GM12878 (cell line): ENCODE data around the gene MARVELD1. TPM values are rescaled to one million over a fixed set of nuclear protein-coding genes. Genes with fewer than 3 reads are reported as not detected.

ENCODE experiments used
- ATAC-seq: fragments of 200-7000 bp; cut with Tn5 transposase; 3 replicates; pipeline ENCODE4 v1.9.1; 2020; ENCODE audit warnings: mild to moderate bottlenecking, moderate library complexity
- BruUV-seq: library from RNA; stranded (reverse); fragments of 400-500 nt; replicated peaks from 2 replicates; lab custom pipeline; 2021; lab: Mats Ljungman, UMichigan
- CTCF ChIA-PET: fragments of 300-600 bp; sonication (Branson Sonifier 250); formaldehyde crosslinking; extraction: SDS; loops from one replicate; lab custom pipeline; 2021; ENCODE audit warnings: inconsistent platforms; lab: Yijun Ruan, JAX
- POLR2A ChIA-PET: fragments of 350-600 bp; formaldehyde crosslinking; extraction: SDS; loops from one replicate; lab custom pipeline; 2021; ENCODE audit warnings: inconsistent platforms; lab: Charles Lee
- RAD21 ChIA-PET: fragments of 300-600 bp; sonication (Branson Sonifier 250); formaldehyde crosslinking; loops from one replicate; lab custom pipeline; 2023; ENCODE audit warnings: antibody characterized with exemption; ENCODE audit not compliant: unreplicated experiment; lab: Charles Lee
- SMC1A ChIA-PET: fragments of 300-600 bp; sonication (Branson Sonifier 250); formaldehyde crosslinking; loops from one replicate; lab custom pipeline; 2023; ENCODE audit not compliant: unreplicated experiment, uncharacterized antibody; lab: Charles Lee
- DNase-seq: peaks from one replicate; pipeline ENCODE4 v3.0.0-alpha.2; 2011; ENCODE audit warnings: low read depth, low spot score
- FAIRE-seq: peaks from 3 replicates; lab custom pipeline; 2011; peaks lifted over from hg19 to GRCh38; lab: Jason Lieb, UNC
- H2AFZ ChIP-seq: 2 replicates; pipeline ENCODE4 v1.6.0; 2011; ENCODE audit warnings: low read depth, low read length, control low read depth; ENCODE audit not compliant: control insufficient read depth
- H3K27ac ChIP-seq: 2 replicates; pipeline ENCODE4 v1.5.1; 2011; ENCODE audit warnings: control low read depth; ENCODE audit not compliant: control insufficient read depth, insufficient read depth
- H3K27me3 ChIP-seq, 2 experiments: replicated peaks in 1 of 2; 2 replicates each; pipeline versions ENCODE4 v1.6.0 to v1.6.1; 2011; ENCODE audit warnings: low read length in 1 of 2; ENCODE audit not compliant: control insufficient read depth in 2 of 2, insufficient read depth in 2 of 2
- H3K36me3 ChIP-seq, 2 experiments: 2 replicates each; pipeline ENCODE4 v1.5.1; 2011; ENCODE audit warnings: low read length in 1 of 2; ENCODE audit not compliant: control insufficient read depth in 2 of 2, insufficient read depth in 2 of 2
- H3K4me1 ChIP-seq: 2 replicates; pipeline ENCODE4 v1.6.1; 2011; ENCODE audit warnings: mild to moderate bottlenecking, low read length, moderate library complexity, mixed read lengths; ENCODE audit not compliant: control insufficient read depth, insufficient read depth
- H3K4me2 ChIP-seq: 2 replicates; pipeline ENCODE4 v1.6.0; 2011; ENCODE audit warnings: control low read depth; ENCODE audit not compliant: control insufficient read depth, insufficient read depth
- H3K4me3 ChIP-seq: fragments of 200-600 bp; sonication (generic); 2 replicates; pipeline ENCODE4 v1.5.1; 2016
- H3K79me2 ChIP-seq: 2 replicates; pipeline ENCODE4 v1.6.0; 2011; ENCODE audit warnings: low read length; ENCODE audit not compliant: control insufficient read depth, insufficient read depth
- H3K9ac ChIP-seq: 2 replicates; pipeline ENCODE4 v1.8.0; 2011; ENCODE audit warnings: low read length, control low read depth, mixed read lengths; ENCODE audit not compliant: control insufficient read depth, insufficient read depth
- H3K9me3 ChIP-seq: replicated peaks from 3 replicates; pipeline ENCODE4 v1.5.1; 2011; ENCODE audit warnings: mild to moderate bottlenecking, low read length; ENCODE audit not compliant: control insufficient read depth, insufficient read depth
- H4K20me1 ChIP-seq: 2 replicates; pipeline ENCODE4 v1.6.0; 2011; ENCODE audit not compliant: control insufficient read depth, insufficient read depth
- EZH2 ChIP-seq: IDR thresholded peaks from 2 replicates; pipeline ENCODE4 v1.6.1; 2012; ENCODE audit warnings: low read depth, mild to moderate bottlenecking, control low read depth, inconsistent platforms, low read length, borderline replicate concordance; ENCODE audit not compliant: control insufficient read depth
- HDAC2 ChIP-seq: fragments of 200-600 bp; sonication (generic); IDR thresholded peaks from 2 replicates; pipeline ENCODE4 v1.6.1; 2017
- PAX5 ChIP-seq: IDR thresholded peaks from 2 replicates; pipeline ENCODE4 v1.6.1; 2011; ENCODE audit warnings: low read depth, low read length, borderline replicate concordance
- SIX5 ChIP-seq: IDR thresholded peaks from 2 replicates; pipeline ENCODE4 v1.6.1; 2011; ENCODE audit warnings: mild to moderate bottlenecking, low read depth, low read length, moderate library complexity; ENCODE audit not compliant: severe bottlenecking
- SMAD1 ChIP-seq: fragments of 450-650 bp; IDR thresholded peaks from 2 replicates; pipeline ENCODE4 v1.6.1; 2018; ENCODE audit warnings: mild to moderate bottlenecking, low read depth; ENCODE audit not compliant: partially characterized antibody
- SPI1 ChIP-seq: IDR thresholded peaks from 2 replicates; pipeline ENCODE4 v1.6.1; 2011; ENCODE audit warnings: low read depth, mild to moderate bottlenecking, low read length, moderate library complexity, borderline replicate concordance; ENCODE audit not compliant: insufficient read depth
- SUZ12 ChIP-seq: fragments of 200-600 bp; sonication (generic); IDR thresholded peaks from one replicate; pipeline ENCODE4 v1.6.1; 2018; ENCODE audit warnings: antibody characterized with exemption, mild to moderate bottlenecking; ENCODE audit not compliant: unreplicated experiment
- ZNF274 ChIP-seq: IDR thresholded peaks from one replicate; pipeline ENCODE4 v1.8.0; 2011; ENCODE audit not compliant: insufficient read length, insufficient read depth
- WGBS: methylation state at CpG from one replicate; pipeline ENCODE4 v1.1.6; 2016; ENCODE audit warnings: low lambda C conversion rate; ENCODE audit not compliant: insufficient replicate concordance, insufficient coverage; ENCODE audit errors: missing lambda C conversion rate; 5-methylcytosine and 5-hydroxymethylcytosine counted together
- in situ Hi-C: fragments of 300-500 bp; cut with MboI; formaldehyde crosslinking; loops from 9 replicates; pipeline ENCODE4 v1.14.3; 2018; ENCODE audit warnings: mixed read lengths
- intact Hi-C: fragments of 100-400 bp; cut with micrococcal nuclease; formaldehyde crosslinking; loops from one replicate; pipeline ENCODE4 v1.14.2; 2022; ENCODE audit not compliant: unreplicated experiment
- polyA plus RNA-seq, 11 experiments: library from polyadenylated mRNA; depleted of rRNA in 4 of 11; unstranded in 6 of 11; stranded (reverse) in 5 of 11; fragments of >200 nt; fragmentation: Nextera tagmentation in 4 of 11; fragmentation: Illumina TruSeq in 1 of 11; extraction: Ambion mirVana in 4 of 11; extraction: Trizol in 1 of 11; gene quantifications; 1 replicate in 1 of 11; 2 replicates in 10 of 11; pipeline versions ENCODE4 v1.2.1 to v1.2.3, GENCODE V29; 2011 to 2016; ENCODE audit warnings: inconsistent platforms in 2 of 11, missing spikeins in 2 of 11, low read depth in 1 of 11
- total RNA-seq, 4 experiments: library from RNA; depleted of rRNA in 3 of 4; stranded (reverse); fragments of >200 nt in 3 of 4; fragmentation: Illumina TruSeq in 1 of 4; extraction: Trizol in 1 of 4; gene quantifications; 2 replicates each; pipeline versions ENCODE4 v1.2.1 to v1.2.3, GENCODE V29; 2013 to 2021
- TF ChIP-seq, protein P1 (sequence below): fragments of 450-650 bp; IDR thresholded peaks from 2 replicates; pipeline ENCODE4 v1.6.1; 2017; ENCODE audit warnings: mild to moderate bottlenecking, moderate library complexity
- TF ChIP-seq, protein P2 (sequence below): fragments of 450-650 bp; IDR thresholded peaks from 2 replicates; pipeline ENCODE4 v1.6.1; 2016; ENCODE audit warnings: mild to moderate bottlenecking, moderate library complexity, borderline replicate concordance
- TF ChIP-seq, protein P3 (sequence below): fragments of 450-650 bp; IDR thresholded peaks from 2 replicates; pipeline ENCODE4 v1.6.1; 2017; ENCODE audit warnings: mild to moderate bottlenecking

MARVELD1 gene
- total and polyA plus RNA-seq, 10 of the 15 experiments (the other 5 are each of a cell fraction or from before 2014, with no cell fraction given), result 0.54 to 8.4 (median 3.2) TPM

DNA sequence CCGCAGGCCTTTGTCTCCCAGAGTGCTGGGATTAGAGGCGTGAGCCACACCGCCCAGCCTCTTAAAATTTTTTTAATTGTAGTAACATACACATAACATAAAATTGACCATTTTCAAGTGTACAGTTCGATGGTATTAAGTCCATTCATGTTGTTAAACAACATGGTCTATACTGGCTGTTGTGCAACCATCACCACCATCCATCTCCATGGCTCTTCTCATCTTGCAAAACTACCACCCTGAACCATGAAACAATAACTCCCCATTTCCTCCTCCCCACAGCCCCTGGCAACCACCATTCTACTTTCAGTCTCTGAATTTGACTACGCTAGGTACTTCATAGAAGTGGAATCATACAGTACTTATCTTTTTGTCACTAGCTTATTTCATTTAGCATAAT, 15.5 kb downstream of the MARVELD1 start:
- POLR2A ChIA-PET, result no interaction called here
- Histone ChIP-seq H3K27ac (no peak overlapping the region), H3K4me1 (no peaks in the 10 kb centered on the region), H3K9me3 (no peaks in the 10 kb centered on the region; the same call in 2 of the 3 replicates), H3K36me3 (no peaks in the 10 kb centered on the region), H3K27me3 (no peaks in the 10 kb centered on the region), H4K20me1 (no peaks in the 10 kb centered on the region), H3K9ac (no peak overlapping the region), H3K4me2 (no peak overlapping the region), H3K79me2 (no peaks in the 10 kb centered on the region), H3K4me3 (no peak overlapping the region), H2AFZ (no peak overlapping the region)
- SMC1A ChIA-PET, result interaction anchor here (1.5 kb wide), 1 partner anchor 43 kb away, joined by 4 read pairs; the partner anchor contains the start of gene AVPI1
- CTCF ChIA-PET, result interaction anchor here (1.2 to 21.5 kb wide), 3 partner anchors 21 to 67 kb away, joined by 3 to 416 read pairs (median 124); partner anchors contain the start of genes AVPI1 and MARVELD1
- BruUV-seq, result no TSS peak
- RAD21 ChIA-PET, result interaction anchor here (0.9 to 1.5 kb wide), 3 partner anchors 25 to 42 kb away, joined by 3 to 5 read pairs (median 3); partner anchors contain the start of gene AVPI1
- DNase-seq, result no peak
- in situ Hi-C loops, result no loop called here
- WGBS, result 73% methylated on average over 5 of the region's 5 CpGs
- no peak for FAIRE-seq
- intact Hi-C loops, result no loop called here
- no peak for ATAC-seq
- TF ChIP-seq PAX5 (no peak), SPI1 (no peak), HDAC2 (no peak), SUZ12 (no peak), ZNF274 (no peak), EZH2 (no peak), SMAD1 (no peak), SIX5 (no peak)
- TF ChIP-seq, protein P1, sequence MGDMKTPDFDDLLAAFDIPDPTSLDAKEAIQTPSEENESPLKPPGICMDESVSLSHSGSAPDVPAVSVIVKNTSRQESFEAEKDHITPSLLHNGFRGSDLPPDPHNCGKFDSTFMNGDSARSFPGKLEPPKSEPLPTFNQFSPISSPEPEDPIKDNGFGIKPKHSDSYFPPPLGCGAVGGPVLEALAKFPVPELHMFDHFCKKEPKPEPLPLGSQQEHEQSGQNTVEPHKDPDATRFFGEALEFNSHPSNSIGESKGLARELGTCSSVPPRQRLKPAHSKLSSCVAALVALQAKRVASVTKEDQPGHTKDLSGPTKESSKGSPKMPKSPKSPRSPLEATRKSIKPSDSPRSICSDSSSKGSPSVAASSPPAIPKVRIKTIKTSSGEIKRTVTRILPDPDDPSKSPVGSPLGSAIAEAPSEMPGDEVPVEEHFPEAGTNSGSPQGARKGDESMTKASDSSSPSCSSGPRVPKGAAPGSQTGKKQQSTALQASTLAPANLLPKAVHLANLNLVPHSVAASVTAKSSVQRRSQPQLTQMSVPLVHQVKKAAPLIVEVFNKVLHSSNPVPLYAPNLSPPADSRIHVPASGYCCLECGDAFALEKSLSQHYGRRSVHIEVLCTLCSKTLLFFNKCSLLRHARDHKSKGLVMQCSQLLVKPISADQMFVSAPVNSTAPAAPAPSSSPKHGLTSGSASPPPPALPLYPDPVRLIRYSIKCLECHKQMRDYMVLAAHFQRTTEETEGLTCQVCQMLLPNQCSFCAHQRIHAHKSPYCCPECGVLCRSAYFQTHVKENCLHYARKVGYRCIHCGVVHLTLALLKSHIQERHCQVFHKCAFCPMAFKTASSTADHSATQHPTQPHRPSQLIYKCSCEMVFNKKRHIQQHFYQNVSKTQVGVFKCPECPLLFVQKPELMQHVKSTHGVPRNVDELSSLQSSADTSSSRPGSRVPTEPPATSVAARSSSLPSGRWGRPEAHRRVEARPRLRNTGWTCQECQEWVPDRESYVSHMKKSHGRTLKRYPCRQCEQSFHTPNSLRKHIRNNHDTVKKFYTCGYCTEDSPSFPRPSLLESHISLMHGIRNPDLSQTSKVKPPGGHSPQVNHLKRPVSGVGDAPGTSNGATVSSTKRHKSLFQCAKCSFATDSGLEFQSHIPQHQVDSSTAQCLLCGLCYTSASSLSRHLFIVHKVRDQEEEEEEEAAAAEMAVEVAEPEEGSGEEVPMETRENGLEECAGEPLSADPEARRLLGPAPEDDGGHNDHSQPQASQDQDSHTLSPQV, result no peak
- TF ChIP-seq, protein P2, sequence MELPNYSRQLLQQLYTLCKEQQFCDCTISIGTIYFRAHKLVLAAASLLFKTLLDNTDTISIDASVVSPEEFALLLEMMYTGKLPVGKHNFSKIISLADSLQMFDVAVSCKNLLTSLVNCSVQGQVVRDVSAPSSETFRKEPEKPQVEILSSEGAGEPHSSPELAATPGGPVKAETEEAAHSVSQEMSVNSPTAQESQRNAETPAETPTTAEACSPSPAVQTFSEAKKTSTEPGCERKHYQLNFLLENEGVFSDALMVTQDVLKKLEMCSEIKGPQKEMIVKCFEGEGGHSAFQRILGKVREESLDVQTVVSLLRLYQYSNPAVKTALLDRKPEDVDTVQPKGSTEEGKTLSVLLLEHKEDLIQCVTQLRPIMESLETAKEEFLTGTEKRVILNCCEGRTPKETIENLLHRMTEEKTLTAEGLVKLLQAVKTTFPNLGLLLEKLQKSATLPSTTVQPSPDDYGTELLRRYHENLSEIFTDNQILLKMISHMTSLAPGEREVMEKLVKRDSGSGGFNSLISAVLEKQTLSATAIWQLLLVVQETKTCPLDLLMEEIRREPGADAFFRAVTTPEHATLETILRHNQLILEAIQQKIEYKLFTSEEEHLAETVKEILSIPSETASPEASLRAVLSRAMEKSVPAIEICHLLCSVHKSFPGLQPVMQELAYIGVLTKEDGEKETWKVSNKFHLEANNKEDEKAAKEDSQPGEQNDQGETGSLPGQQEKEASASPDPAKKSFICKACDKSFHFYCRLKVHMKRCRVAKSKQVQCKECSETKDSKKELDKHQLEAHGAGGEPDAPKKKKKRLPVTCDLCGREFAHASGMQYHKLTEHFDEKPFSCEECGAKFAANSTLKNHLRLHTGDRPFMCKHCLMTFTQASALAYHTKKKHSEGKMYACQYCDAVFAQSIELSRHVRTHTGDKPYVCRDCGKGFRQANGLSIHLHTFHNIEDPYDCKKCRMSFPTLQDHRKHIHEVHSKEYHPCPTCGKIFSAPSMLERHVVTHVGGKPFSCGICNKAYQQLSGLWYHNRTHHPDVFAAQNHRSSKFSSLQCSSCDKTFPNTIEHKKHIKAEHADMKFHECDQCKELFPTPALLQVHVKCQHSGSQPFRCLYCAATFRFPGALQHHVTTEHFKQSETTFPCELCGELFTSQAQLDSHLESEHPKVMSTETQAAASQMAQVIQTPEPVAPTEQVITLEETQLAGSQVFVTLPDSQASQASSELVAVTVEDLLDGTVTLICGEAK, result no peak
- TF ChIP-seq, protein P3, sequence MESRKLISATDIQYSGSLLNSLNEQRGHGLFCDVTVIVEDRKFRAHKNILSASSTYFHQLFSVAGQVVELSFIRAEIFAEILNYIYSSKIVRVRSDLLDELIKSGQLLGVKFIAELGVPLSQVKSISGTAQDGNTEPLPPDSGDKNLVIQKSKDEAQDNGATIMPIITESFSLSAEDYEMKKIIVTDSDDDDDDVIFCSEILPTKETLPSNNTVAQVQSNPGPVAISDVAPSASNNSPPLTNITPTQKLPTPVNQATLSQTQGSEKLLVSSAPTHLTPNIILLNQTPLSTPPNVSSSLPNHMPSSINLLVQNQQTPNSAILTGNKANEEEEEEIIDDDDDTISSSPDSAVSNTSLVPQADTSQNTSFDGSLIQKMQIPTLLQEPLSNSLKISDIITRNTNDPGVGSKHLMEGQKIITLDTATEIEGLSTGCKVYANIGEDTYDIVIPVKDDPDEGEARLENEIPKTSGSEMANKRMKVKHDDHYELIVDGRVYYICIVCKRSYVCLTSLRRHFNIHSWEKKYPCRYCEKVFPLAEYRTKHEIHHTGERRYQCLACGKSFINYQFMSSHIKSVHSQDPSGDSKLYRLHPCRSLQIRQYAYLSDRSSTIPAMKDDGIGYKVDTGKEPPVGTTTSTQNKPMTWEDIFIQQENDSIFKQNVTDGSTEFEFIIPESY, result no peak
